Renal cortex interstitium (tissue), 11 donors: ENCODE measurements around the gene APOL1. TPM values are rescaled to one million over a fixed set of nuclear protein-coding genes. Genes with fewer than 3 reads are reported as not detected.
"Not testable (repeated sequence)": the region's sequence is repeated elsewhere in the genome, so short reads cannot be mapped to it uniquely, and the experiment has no call there.

ENCODE experiments used
- DNase-seq, 11 donors: peaks; one replicate each; pipeline ENCODE4 v3.0.0-alpha.2; 2013; ENCODE audit warnings: low read depth in 9 of 11, low spot score in 4 of 11; ENCODE audit errors: extremely low read depth in 1 of 11
- polyA plus RNA-seq, 3 donors: library from polyadenylated mRNA; unstranded; fragments of 120-200 nt; gene quantifications; one replicate each; pipeline ENCODE4 v1.2.1, GENCODE V29; 2013; ENCODE audit not compliant: insufficient read length in 3 of 3

The APOL1 gene
- polyA plus RNA-seq, 3 donors: 7.2 to 13.9 (median 9.2) TPM

- no peak for DNase-seq
These were observed 31.2 kb downstream of the APOL1 start for GRCh38 chr22:36284171-36284571.

- no peak for DNase-seq
These were observed 32.1 kb downstream of the APOL1 start for GRCh38 chr22:36285017-36285416.

GRCh38 chr22:36285545-36285944 lies 32.6 kb downstream of the APOL1 start:
- DNase-seq: no peak

- DNase-seq: peak in 10 of 11 donors; percentile 13 to 62 (median 53)
These were observed 33.4 kb downstream of the APOL1 start for GRCh38 chr22:36286096-36286957.

GRCh38 chr22:36287881-36288515 lies 35.1 kb downstream of the APOL1 start:
- DNase-seq: no peak

GRCh38 chr22:36288571-36289405 lies 35.9 kb downstream of the APOL1 start:
- no peak for DNase-seq

GRCh38 chr22:36289406-36289870 lies 36.5 kb downstream of the APOL1 start:
- no peak for DNase-seq

GRCh38 chr22:36289948-36290371 lies 37.0 kb downstream of the APOL1 start:
- DNase-seq: not testable (repeated sequence)

- DNase-seq: not testable (repeated sequence)
These were observed 37.6 kb downstream of the APOL1 start for GRCh38 chr22:36290391-36291075.

- DNase-seq: no peak
These were observed 39.2 kb downstream of the APOL1 start for GRCh38 chr22:36291831-36292740.

- DNase-seq: no peak
These were observed 40.0 kb downstream of the APOL1 start for GRCh38 chr22:36292823-36293530.

GRCh38 chr22:36293606-36294292 lies 40.8 kb downstream of the APOL1 start:
- no peak for DNase-seq

- DNase-seq: no peak
These were observed 41.3 kb downstream of the APOL1 start for GRCh38 chr22:36294293-36294620.

- no peak for DNase-seq
These were observed 41.9 kb downstream of the APOL1 start for GRCh38 chr22:36294801-36295200.

- DNase-seq: no peak
These were observed 42.3 kb downstream of the APOL1 start for GRCh38 chr22:36295247-36295646.

- no peak for DNase-seq
These were observed 43.8 kb downstream of the APOL1 start for GRCh38 chr22:36296690-36297089.

GRCh38 chr22:36297568-36297967 lies 44.6 kb downstream of the APOL1 start:
- no peak for DNase-seq
